GM12875 (cell line): Measurements from ENCODE around the gene CCT6B.

ENCODE experiments used
- H3K4me3 ChIP-seq: one replicate; pipeline ENCODE4 v1.5.1; 2011; ENCODE audit warnings: low read depth, low read length, control low read depth
- CTCF ChIP-seq: IDR thresholded peaks from 2 replicates; pipeline ENCODE4 v1.5.1; 2011; ENCODE audit warnings: low read depth, mild to moderate bottlenecking, control low read depth, inconsistent platforms, low read length, moderate library complexity, borderline replicate concordance; ENCODE audit not compliant: insufficient read depth

CCT6B gene

GRCh38 chr17:34902831-34903547 lies 58.3 kb downstream of the CCT6B start:
- H3K4me3 ChIP-seq: no peak overlapping the region
- TF ChIP-seq CTCF: no peak

DNA sequence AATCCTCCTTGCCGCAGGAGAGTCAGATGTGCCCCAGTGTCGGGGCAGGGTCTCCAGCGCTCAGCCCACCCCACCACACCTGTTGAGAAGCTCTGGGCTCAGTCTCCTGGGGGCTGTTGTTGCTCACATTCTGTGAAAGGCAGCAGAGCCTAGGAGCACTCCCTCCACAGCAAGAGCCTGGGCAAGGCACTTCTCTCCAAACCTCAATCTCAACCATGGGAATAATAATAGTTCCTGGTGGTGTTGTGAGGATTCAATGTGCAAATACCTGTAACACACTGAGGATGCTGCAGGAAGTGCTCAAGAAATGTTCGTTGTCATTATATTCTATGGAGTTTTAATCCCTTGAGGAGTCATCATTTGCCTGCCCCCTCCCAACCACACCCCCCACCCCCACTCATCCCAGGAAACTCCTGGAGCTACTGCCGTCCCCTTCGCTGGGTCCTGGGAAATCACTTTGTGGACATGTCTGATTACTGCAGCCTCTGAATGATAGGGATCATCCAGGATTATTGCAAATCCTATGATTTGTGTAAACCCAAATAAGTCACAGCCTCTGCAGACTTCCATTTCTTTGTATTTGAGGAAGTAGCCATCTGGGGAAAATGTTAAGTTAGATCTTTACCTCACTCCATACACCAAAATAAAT lies 61.5 kb downstream of the CCT6B start:
- H3K4me3 ChIP-seq: no peak overlapping the region
- no peak for TF ChIP-seq CTCF

- TF ChIP-seq CTCF: no peak
These were observed 65.9 kb downstream of the CCT6B start for GRCh38 chr17:34895383-34895782.

DNA sequence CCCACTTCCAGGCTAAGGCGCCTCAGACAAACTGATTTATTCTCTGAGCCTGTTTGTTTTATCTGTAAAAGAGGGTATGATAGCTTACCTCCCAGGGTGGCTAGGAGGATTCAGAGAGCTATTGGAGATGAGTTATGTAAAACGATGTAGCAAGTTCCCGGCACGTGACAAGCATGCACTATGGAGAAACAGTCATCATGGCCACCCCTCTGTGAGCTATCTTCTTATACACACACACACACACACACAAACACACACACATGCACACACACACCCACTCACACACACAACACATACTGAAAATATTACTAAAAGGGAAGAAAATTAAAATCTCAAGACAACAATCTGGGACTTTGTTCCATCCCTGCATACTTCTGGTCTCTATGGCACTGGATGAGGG lies 66.3 kb downstream of the CCT6B start:
- no peak for TF ChIP-seq CTCF
- no peak overlapping the region for H3K4me3 ChIP-seq

More at GRCh38 chr17:34895383-34895782, 65.9 kb downstream of the CCT6B start:
- no peak overlapping the region for H3K4me3 ChIP-seq

- peak; percentile 59 for TF ChIP-seq CTCF
- no peak overlapping the region for H3K4me3 ChIP-seq
These were observed 68.6 kb downstream of the CCT6B start for GRCh38 chr17:34892461-34893249.

DNA sequence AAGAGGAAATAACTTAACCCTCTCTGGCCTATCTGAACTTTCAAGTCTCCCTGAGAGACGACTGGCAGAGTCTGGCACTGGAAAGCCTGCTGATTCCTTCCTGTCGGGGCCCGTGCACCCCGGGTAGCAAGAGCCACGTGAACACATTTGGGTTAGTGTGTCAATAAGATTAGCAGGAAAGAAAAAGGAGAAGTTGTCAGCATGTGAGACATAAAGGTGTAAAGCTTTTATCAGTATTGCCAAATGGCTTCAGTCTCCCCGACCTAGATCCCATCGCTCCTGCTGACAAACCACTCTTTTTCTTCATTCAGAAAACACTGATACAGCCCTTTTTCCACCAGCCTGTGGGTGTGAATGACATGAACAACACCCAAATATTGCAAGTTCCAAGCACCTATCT lies 74.4 kb downstream of the CCT6B start:
- no peak overlapping the region for H3K4me3 ChIP-seq
- TF ChIP-seq CTCF: no peak
